ENCODE data around the gene NCKAP5L.

GRCh38 chr12:49795654-49796105 lies 32.5 kb downstream of the NCKAP5L start:
- TF ChIP-seq CTCF (optimal IDR thresholded peaks at IDR 0.05 in 1 of 3, IDR thresholded peaks at IDR 0.05 in 1 of 3, conservative IDR thresholded peaks at IDR 0.05 in 1 of 3; ENCODE audit: extremely low read depth in 1 of 3, insufficient read depth in 2 of 3, low read length in 3 of 3) (no peak), EZH2 (IDR thresholded peaks at IDR 0.05; ENCODE audit: low read length) (no peak)
